Neutrophil (primary cell): Measurements from ENCODE around the gene RPL10A.

Experiments used
- H3K27ac ChIP-seq: fragments of 200-600 bp; sonication (generic); 2 replicates; pipeline ENCODE4 v1.5.1; 2016; ENCODE audit warnings: mild to moderate bottlenecking, moderate library complexity
- H3K27me3 ChIP-seq: fragments of 200-600 bp; sonication (generic); 2 replicates; pipeline ENCODE4 v1.6.0; 2016; ENCODE audit warnings: mild to moderate bottlenecking
- H3K36me3 ChIP-seq: fragments of 200-600 bp; sonication (generic); 2 replicates; pipeline ENCODE4 v1.5.1; 2017
- H3K4me1 ChIP-seq, 2 experiments: fragments of 200-600 bp in 1 of 2; sonication (generic) in 1 of 2; 1 replicate in 1 of 2; 2 replicates in 1 of 2; pipeline versions ENCODE4 v1.5.1 to v1.6.1; 2013 to 2016; ENCODE audit warnings: low read depth in 1 of 2, low read length in 1 of 2, mild to moderate bottlenecking in 1 of 2, moderate library complexity in 1 of 2; ENCODE audit not compliant: control insufficient read depth in 1 of 2, insufficient read depth in 1 of 2
- H3K4me3 ChIP-seq, 2 experiments: fragments of 200-600 bp in 1 of 2; sonication (generic) in 1 of 2; 1 replicate in 1 of 2; 2 replicates in 1 of 2; pipeline ENCODE4 v1.5.1; 2013 to 2016; ENCODE audit warnings: low read depth in 1 of 2, low read length in 1 of 2, mild to moderate bottlenecking in 1 of 2, moderate library complexity in 1 of 2
- H3K9me3 ChIP-seq: fragments of 200-600 bp; sonication (generic); 2 replicates; pipeline ENCODE4 v1.5.1; 2016
- CTCF ChIP-seq: fragments of 200-600 bp; sonication (generic); IDR thresholded peaks from 2 replicates; pipeline ENCODE4 v1.5.1; 2016; ENCODE audit warnings: antibody characterized with exemption

The RPL10A gene

DNA sequence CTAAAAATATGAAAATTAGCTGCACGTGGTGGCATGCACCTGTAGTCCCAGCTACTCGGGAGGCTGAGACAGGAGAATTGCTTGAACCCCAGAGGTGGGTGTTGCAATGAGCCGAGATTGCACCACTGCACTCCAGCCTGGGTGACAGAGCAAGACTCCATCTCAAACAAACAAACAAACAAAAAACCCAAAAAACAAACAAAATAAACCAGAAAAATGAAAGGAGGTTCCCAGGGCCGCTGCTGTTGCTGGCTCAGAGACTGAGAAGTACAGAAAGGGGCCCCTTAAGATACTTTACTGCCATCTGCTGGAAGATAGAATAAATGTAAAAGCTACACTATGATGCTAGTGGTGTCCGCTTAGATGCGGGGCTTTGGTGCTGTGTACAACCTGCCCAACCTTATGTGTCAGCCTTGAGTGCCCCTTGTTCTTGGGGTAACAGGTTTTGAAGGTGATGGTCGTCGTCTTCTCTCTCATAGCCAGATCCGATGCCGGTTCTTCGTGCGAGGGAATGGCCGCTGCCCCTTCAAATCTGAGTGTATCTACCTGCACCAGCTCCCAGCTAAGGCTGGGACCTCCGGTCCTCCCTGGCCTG is 18.8 kb upstream of the RPL10A start:
- Histone ChIP-seq H3K27me3 (no peaks in the 10 kb centered on the region), H3K4me3 (no peak overlapping the region), H3K27ac (no peak overlapping the region), H3K36me3 (no peaks in the 10 kb centered on the region), H3K4me1 (peaks cover 35 to 47% of the 10 kb centered on the region in 2 experiments), H3K9me3 (no peaks in the 10 kb centered on the region)
- TF ChIP-seq CTCF = peak; percentile 60

DNA sequence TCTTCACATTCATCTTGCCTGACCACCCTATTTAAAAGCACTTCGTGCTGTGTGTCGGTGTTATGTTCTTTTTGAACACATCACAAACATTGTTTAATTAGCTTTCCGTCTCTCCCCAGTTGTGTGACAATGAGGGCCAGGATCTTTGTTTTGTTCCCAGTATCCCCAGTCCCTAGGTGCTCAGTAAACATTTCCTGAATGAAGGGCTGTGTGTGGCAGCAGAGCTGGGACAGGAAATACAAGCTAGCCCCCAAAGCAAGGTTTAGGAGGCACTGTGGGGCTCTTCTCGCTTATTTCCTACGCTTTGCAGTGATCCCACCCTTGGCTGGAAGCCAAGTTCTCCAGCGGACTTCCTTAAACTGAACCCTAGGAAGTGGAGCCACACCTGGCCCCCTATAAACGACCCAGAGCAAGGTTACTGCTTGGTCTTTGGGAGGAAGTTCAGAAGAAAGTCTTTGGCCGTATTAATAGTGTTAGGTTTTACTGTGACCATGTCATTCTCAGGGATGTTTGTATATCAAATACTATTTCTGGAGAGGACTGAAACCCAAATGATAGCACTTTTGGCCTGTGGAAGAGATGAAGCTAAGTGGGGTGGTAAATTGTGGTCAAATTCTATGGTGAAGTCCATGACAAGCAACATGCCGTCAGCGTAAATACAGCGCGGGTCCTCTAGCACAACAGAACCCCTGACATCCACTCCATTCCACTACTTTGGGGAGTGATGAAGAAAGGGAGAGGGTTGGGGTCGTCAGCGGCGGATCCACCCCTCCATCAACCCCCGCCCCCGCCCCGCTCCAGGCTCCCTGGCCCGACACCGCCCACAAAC is 16.6 kb upstream of the RPL10A start:
- Histone ChIP-seq H3K4me1 (peaks cover 36 to 42% of the 10 kb centered on the region in 2 experiments), H3K27me3 (no peaks in the 10 kb centered on the region), H3K4me3 (peak overlapping the region; percentile 76 to 82), H3K9me3 (no peaks in the 10 kb centered on the region), H3K36me3 (peaks cover under 1% of the 10 kb centered on the region), H3K27ac (peak overlapping the region; percentile 59)
- no peak for TF ChIP-seq CTCF

GRCh38 chr6:35452183-35453090 is 15.8 kb upstream of the RPL10A start, which contains the start of gene FANCE:
FANCE (plus strand) TSS chr6:35452338; CDS start chr6:35452546, 208 bp downstream.
- peak within 1 kb of the TSS; percentile 76 to 82 for H3K4me3 ChIP-seq
- no peaks in the 10 kb centered on the region for H3K9me3 ChIP-seq
- peaks cover 36 to 42% of the 10 kb centered on the region in 2 experiments for H3K4me1 ChIP-seq
- peak within 1 kb of the TSS; percentile 59 for H3K27ac ChIP-seq
- TF ChIP-seq CTCF = peak; percentile 46
- peaks cover 3% of the 10 kb centered on the region for H3K36me3 ChIP-seq
- H3K27me3 ChIP-seq = no peaks in the 10 kb centered on the region

- peaks cover 8% of the 10 kb centered on the region for H3K36me3 ChIP-seq
- H3K27me3 ChIP-seq = no peaks in the 10 kb centered on the region
- TF ChIP-seq CTCF = no peak
- peaks cover 36 to 42% of the 10 kb centered on the region in 2 experiments for H3K4me1 ChIP-seq
- H3K9me3 ChIP-seq = no peaks in the 10 kb centered on the region
- peak overlapping the region; percentile 76 to 82 for H3K4me3 ChIP-seq
- no peak overlapping the region for H3K27ac ChIP-seq
Measured at GRCh38 chr6:35453236-35453635, 15.0 kb upstream of the RPL10A start.

GRCh38 chr6:35454391-35455110 is 13.7 kb upstream of the RPL10A start:
- no peak overlapping the region for H3K27ac ChIP-seq
- H3K27me3 ChIP-seq = no peaks in the 10 kb centered on the region
- H3K4me1 ChIP-seq = peaks cover 33 to 36% of the 10 kb centered on the region in 2 experiments
- TF ChIP-seq CTCF = no peak
- no peaks in the 10 kb centered on the region for H3K9me3 ChIP-seq
- H3K4me3 ChIP-seq = no peak overlapping the region
- peaks cover 14% of the 10 kb centered on the region for H3K36me3 ChIP-seq
